Measurements from ENCODE around the gene FAM20C. TPM values are rescaled to one million over a fixed set of nuclear protein-coding genes. Genes with fewer than 3 reads are reported as not detected.

Gene FAM20C
- total RNA-seq, 1 experiment from 2014 or later: 34.0 TPM

GRCh38 chr7:293681-294439, 101.5 kb downstream of the FAM20C start:
- intact Hi-C loops (cut with micrococcal nuclease; ENCODE audit: unreplicated experiment): no loop called here
- Histone ChIP-seq H3K9me3 (no peaks in the 10 kb centered on the region; the same call in 1 of the 2 replicates), H3K27me3 (replicated peaks; ENCODE audit: control insufficient read depth, insufficient read depth, low read length) (no peaks in the 10 kb centered on the region), H3K4me3 (ENCODE audit: low read depth, low read length) (no peak overlapping the region), H3K36me3 (ENCODE audit: control insufficient read depth, insufficient read depth, low read length) (no peaks in the 10 kb centered on the region), H3K4me1 (peaks cover 27% of the 10 kb centered on the region)
- DNase-seq: peak in 1 of 2 experiments; percentile 29
- H3K27me3 Mint-ChIP-seq (ENCODE audit: insufficient read depth, unreplicated experiment): no peaks in the 10 kb centered on the region
- POLR2A ChIA-PET: no interaction called here
- H3K9me3 Mint-ChIP-seq (ENCODE audit: unreplicated experiment): no peaks in the 10 kb centered on the region
- no peaks in the 10 kb centered on the region for H3K36me3 Mint-ChIP-seq (ENCODE audit: insufficient read depth, unreplicated experiment)
- no TSS peak for BruUV-seq (replicated peaks)
- no peak for TF ChIP-seq CTCF (IDR thresholded peaks at IDR 0.05; ENCODE audit: insufficient read depth in 1 of 2, low read depth in 1 of 2, low read length in 1 of 2, severe bottlenecking in 1 of 2, unreplicated experiment in 1 of 2)
- peak overlapping the region; percentile 84 for H3K27ac Mint-ChIP-seq (ENCODE audit: unreplicated experiment)
- H3K4me3 Mint-ChIP-seq (ENCODE audit: unreplicated experiment): peak overlapping the region; percentile 24
- CTCF ChIA-PET: interaction anchor here (1.2 to 1.5 kb wide), 2 partner anchors 9 to 25 kb away, joined by 4 to 5 read pairs; no protein-coding TSS in a partner anchor
- H3K4me1 Mint-ChIP-seq (ENCODE audit: low read depth, unreplicated experiment): peaks cover 7% of the 10 kb centered on the region

- H3K27me3 ChIP-seq (replicated peaks; ENCODE audit: control insufficient read depth, insufficient read depth, low read length): no peaks in the 10 kb centered on the region
- no peaks in the 10 kb centered on the region for H3K9me3 Mint-ChIP-seq (ENCODE audit: unreplicated experiment)
Observed at GRCh38 chr7:294440-295154, 102.2 kb downstream of the FAM20C start.

More at GRCh38 chr7:294440-295154, 102.2 kb downstream of the FAM20C start:
- POLR2A ChIA-PET: no interaction called here
- no peaks in the 10 kb centered on the region for H3K27me3 Mint-ChIP-seq (ENCODE audit: insufficient read depth, unreplicated experiment)
- no peaks in the 10 kb centered on the region; the same call in 1 of the 2 replicates for H3K9me3 ChIP-seq
- CTCF ChIA-PET: interaction anchor here (1.2 to 1.5 kb wide), 2 partner anchors 10 to 24 kb away, joined by 4 to 5 read pairs; no protein-coding TSS in a partner anchor
- H3K4me1 ChIP-seq: peaks cover 27% of the 10 kb centered on the region
- peak overlapping the region; percentile 84 for H3K27ac Mint-ChIP-seq (ENCODE audit: unreplicated experiment)
- DNase-seq: peak in 1 of 2 experiments; percentile 63
- H3K36me3 Mint-ChIP-seq (ENCODE audit: insufficient read depth, unreplicated experiment): no peaks in the 10 kb centered on the region
- no peak overlapping the region for H3K4me3 ChIP-seq (ENCODE audit: low read depth, low read length)
- intact Hi-C loops (cut with micrococcal nuclease; ENCODE audit: unreplicated experiment): no loop called here
- no TSS peak for BruUV-seq (replicated peaks)
- peaks cover 7% of the 10 kb centered on the region for H3K4me1 Mint-ChIP-seq (ENCODE audit: low read depth, unreplicated experiment)
- peak overlapping the region; percentile 24 for H3K4me3 Mint-ChIP-seq (ENCODE audit: unreplicated experiment)
- H3K36me3 ChIP-seq (ENCODE audit: control insufficient read depth, insufficient read depth, low read length): no peaks in the 10 kb centered on the region
- no peak for TF ChIP-seq CTCF (IDR thresholded peaks at IDR 0.05; ENCODE audit: insufficient read depth in 1 of 2, low read depth in 1 of 2, low read length in 1 of 2, severe bottlenecking in 1 of 2, unreplicated experiment in 1 of 2)

All from Caco-2 (cell line).